Subcutaneous adipose tissue (tissue), 4 donors: ENCODE measurements around the gene GPN2. TPM values are rescaled to one million over a fixed set of nuclear protein-coding genes. Genes with fewer than 3 reads are reported as not detected.

Experiments
- CTCF ChIP-seq: fragments of 450-650 bp; IDR thresholded peaks from one replicate; pipeline ENCODE4 v1.5.1; 2016; ENCODE audit warnings: low read depth, mild to moderate bottlenecking, control low read depth, antibody characterized with exemption, moderate library complexity
- total RNA-seq, 4 donors: library from RNA; depleted of rRNA; stranded (reverse); fragments of >200 nt; gene quantifications; one replicate each; pipeline ENCODE4 v1.1.0, GENCODE V29; 2016

Gene GPN2
- total RNA-seq, 4 donors from 2014 or later = 8.5 to 12.2 (median 9.9) TPM

- TF ChIP-seq CTCF = no peak
Measured at GRCh38 chr1:26922431-26922729, 32.3 kb upstream of the GPN2 start.

GRCh38 chr1:26921540-26922430 lies 31.7 kb upstream of the GPN2 start, which contains the start of gene NUDC:
Gene NUDC, plus strand, starts transcription at chr1:26921743. Its CDS starts 106 bp downstream, at chr1:26921849.
- no peak for TF ChIP-seq CTCF

- TF ChIP-seq CTCF = no peak
Measured at GRCh38 chr1:26921126-26921539, 31.1 kb upstream of the GPN2 start.

GRCh38 chr1:26915204-26915842 lies 25.2 kb upstream of the GPN2 start:
- TF ChIP-seq CTCF = no peak

- no peak for TF ChIP-seq CTCF
Measured at GRCh38 chr1:26913754-26914619, 23.9 kb upstream of the GPN2 start, which contains the start of gene NR0B2. Gene NR0B2, minus strand, starts transcription at chr1:26913975. Its CDS starts 35 bp downstream, at chr1:26913940.

- no peak for TF ChIP-seq CTCF
Measured at GRCh38 chr1:26913389-26913753, 23.3 kb upstream of the GPN2 start.

GRCh38 chr1:26912147-26912490 lies 22.0 kb upstream of the GPN2 start:
- TF ChIP-seq CTCF = no peak
